GM23338 (cell line): ENCODE measurements around the gene FAM47E.

Experiments
- CREB1 ChIP-seq: fragments of 250-450 bp; sonication (Bioruptor Pico); IDR thresholded peaks from 2 replicates; pipeline ENCODE4 v1.5.0; 2020; ENCODE audit warnings: low read depth, mild to moderate bottlenecking, moderate library complexity
- EZH2 ChIP-seq: fragments of 200-600 bp; sonication (generic); IDR thresholded peaks from one replicate; pipeline ENCODE4 v1.8.0; 2017; ENCODE audit warnings: antibody characterized with exemption, mild to moderate bottlenecking, low read depth; ENCODE audit not compliant: unreplicated experiment
- EZH2phosphoT487 ChIP-seq: fragments of 200-600 bp; sonication (generic); IDR thresholded peaks from one replicate; pipeline ENCODE4 v1.8.1; 2018; ENCODE audit warnings: antibody characterized with exemption; ENCODE audit not compliant: unreplicated experiment
- JUNB ChIP-seq: IDR thresholded peaks from one replicate; pipeline ENCODE4 v1.6.1; 2016; ENCODE audit warnings: antibody characterized with exemption; ENCODE audit not compliant: unreplicated experiment
- NANOG ChIP-seq: IDR thresholded peaks from 2 replicates; pipeline ENCODE4 v1.6.1; 2016; ENCODE audit warnings: antibody characterized with exemption, borderline replicate concordance
- POLR2AphosphoS5 ChIP-seq: IDR thresholded peaks from 2 replicates; pipeline ENCODE4 v1.6.1; 2016; ENCODE audit warnings: antibody characterized with exemption, low read depth
- STAT1 ChIP-seq: IDR thresholded peaks from one replicate; pipeline ENCODE4 v1.6.1; 2016; ENCODE audit warnings: antibody characterized with exemption; ENCODE audit not compliant: unreplicated experiment
- ZNF331 ChIP-seq: fragments of 250-450 bp; sonication (Bioruptor Pico); IDR thresholded peaks from 2 replicates; pipeline ENCODE4 v1.5.0; 2020; ENCODE audit warnings: low read depth, mild to moderate bottlenecking, moderate library complexity
- TF ChIP-seq, protein P1 (sequence below), 2 experiments: fragments of 200-600 bp in 1 of 2; sonication (generic) in 1 of 2; conservative IDR thresholded peaks; 2 replicates each; pipeline versions ENCODE4 v1.5.1 to v1.6.1; 2016 to 2017; ENCODE audit warnings: antibody characterized with exemption in 2 of 2, low read depth in 2 of 2, mild to moderate bottlenecking in 2 of 2, moderate library complexity in 1 of 2
- TF ChIP-seq, protein P2 (sequence below): IDR thresholded peaks from one replicate; pipeline ENCODE4 v1.6.1; 2018; ENCODE audit warnings: antibody characterized with exemption; ENCODE audit not compliant: unreplicated experiment
- TF ChIP-seq, protein P3 (sequence below): IDR thresholded peaks from 2 replicates; pipeline ENCODE4 v1.6.1; 2016; ENCODE audit warnings: antibody characterized with exemption

DNA sequence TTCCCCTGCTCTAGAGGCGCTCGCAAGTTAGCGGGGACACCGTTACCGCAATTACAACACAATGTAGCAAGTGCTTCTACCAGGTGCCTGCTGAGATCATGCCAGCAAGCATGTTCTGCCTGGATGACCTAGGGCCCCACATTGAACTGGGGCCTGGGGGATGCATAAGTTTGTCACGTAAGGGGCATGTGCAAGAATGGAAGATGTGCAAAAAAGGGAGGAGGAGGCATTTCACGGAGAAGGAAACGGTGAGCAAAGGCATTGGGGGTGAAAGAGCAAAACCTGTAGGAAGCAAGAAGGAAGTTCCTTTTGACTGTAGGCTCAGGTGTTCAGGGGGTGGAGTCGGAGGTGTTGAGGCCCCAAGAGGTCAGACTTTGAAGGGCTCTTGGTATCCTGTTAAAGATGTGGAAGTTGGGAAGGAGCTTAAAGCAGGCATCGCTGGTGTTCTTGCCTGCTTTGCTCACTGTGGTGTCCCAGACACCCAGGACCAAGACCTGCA is 37.3 kb upstream of the FAM47E start:
- TF ChIP-seq, protein P1, sequence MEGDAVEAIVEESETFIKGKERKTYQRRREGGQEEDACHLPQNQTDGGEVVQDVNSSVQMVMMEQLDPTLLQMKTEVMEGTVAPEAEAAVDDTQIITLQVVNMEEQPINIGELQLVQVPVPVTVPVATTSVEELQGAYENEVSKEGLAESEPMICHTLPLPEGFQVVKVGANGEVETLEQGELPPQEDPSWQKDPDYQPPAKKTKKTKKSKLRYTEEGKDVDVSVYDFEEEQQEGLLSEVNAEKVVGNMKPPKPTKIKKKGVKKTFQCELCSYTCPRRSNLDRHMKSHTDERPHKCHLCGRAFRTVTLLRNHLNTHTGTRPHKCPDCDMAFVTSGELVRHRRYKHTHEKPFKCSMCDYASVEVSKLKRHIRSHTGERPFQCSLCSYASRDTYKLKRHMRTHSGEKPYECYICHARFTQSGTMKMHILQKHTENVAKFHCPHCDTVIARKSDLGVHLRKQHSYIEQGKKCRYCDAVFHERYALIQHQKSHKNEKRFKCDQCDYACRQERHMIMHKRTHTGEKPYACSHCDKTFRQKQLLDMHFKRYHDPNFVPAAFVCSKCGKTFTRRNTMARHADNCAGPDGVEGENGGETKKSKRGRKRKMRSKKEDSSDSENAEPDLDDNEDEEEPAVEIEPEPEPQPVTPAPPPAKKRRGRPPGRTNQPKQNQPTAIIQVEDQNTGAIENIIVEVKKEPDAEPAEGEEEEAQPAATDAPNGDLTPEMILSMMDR (conservative IDR thresholded peaks at IDR 0.05; ENCODE audit: low read depth in 2 of 2), result no peak; a peak in 1 of 4 replicates
- TF ChIP-seq EZH2phosphoT487 (no peak), JUNB (no peak), EZH2 (no peak), CREB1 (no peak), POLR2AphosphoS5 (peak; percentile 51), STAT1 (no peak), NANOG (no peak), ZNF331 (no peak)
- TF ChIP-seq, protein P2, sequence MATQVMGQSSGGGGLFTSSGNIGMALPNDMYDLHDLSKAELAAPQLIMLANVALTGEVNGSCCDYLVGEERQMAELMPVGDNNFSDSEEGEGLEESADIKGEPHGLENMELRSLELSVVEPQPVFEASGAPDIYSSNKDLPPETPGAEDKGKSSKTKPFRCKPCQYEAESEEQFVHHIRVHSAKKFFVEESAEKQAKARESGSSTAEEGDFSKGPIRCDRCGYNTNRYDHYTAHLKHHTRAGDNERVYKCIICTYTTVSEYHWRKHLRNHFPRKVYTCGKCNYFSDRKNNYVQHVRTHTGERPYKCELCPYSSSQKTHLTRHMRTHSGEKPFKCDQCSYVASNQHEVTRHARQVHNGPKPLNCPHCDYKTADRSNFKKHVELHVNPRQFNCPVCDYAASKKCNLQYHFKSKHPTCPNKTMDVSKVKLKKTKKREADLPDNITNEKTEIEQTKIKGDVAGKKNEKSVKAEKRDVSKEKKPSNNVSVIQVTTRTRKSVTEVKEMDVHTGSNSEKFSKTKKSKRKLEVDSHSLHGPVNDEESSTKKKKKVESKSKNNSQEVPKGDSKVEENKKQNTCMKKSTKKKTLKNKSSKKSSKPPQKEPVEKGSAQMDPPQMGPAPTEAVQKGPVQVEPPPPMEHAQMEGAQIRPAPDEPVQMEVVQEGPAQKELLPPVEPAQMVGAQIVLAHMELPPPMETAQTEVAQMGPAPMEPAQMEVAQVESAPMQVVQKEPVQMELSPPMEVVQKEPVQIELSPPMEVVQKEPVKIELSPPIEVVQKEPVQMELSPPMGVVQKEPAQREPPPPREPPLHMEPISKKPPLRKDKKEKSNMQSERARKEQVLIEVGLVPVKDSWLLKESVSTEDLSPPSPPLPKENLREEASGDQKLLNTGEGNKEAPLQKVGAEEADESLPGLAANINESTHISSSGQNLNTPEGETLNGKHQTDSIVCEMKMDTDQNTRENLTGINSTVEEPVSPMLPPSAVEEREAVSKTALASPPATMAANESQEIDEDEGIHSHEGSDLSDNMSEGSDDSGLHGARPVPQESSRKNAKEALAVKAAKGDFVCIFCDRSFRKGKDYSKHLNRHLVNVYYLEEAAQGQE, result no peak
- TF ChIP-seq, protein P3, sequence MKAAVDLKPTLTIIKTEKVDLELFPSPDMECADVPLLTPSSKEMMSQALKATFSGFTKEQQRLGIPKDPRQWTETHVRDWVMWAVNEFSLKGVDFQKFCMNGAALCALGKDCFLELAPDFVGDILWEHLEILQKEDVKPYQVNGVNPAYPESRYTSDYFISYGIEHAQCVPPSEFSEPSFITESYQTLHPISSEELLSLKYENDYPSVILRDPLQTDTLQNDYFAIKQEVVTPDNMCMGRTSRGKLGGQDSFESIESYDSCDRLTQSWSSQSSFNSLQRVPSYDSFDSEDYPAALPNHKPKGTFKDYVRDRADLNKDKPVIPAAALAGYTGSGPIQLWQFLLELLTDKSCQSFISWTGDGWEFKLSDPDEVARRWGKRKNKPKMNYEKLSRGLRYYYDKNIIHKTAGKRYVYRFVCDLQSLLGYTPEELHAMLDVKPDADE, result no peak
